ENCODE results near the gene POLR2M. TPM values are rescaled to one million over a fixed set of nuclear protein-coding genes. Genes with fewer than 3 reads are reported as not detected.

Gene POLR2M
- total RNA-seq: 53.6 TPM
- long read RNA-seq, full-length matches to known transcripts: 96 of 113 reads
- long read RNA-seq, partial matches to known transcripts: 11 of 113 reads
- long read RNA-seq, other reads (novel, unspliced or antisense): 6 of 113 reads

DNA sequence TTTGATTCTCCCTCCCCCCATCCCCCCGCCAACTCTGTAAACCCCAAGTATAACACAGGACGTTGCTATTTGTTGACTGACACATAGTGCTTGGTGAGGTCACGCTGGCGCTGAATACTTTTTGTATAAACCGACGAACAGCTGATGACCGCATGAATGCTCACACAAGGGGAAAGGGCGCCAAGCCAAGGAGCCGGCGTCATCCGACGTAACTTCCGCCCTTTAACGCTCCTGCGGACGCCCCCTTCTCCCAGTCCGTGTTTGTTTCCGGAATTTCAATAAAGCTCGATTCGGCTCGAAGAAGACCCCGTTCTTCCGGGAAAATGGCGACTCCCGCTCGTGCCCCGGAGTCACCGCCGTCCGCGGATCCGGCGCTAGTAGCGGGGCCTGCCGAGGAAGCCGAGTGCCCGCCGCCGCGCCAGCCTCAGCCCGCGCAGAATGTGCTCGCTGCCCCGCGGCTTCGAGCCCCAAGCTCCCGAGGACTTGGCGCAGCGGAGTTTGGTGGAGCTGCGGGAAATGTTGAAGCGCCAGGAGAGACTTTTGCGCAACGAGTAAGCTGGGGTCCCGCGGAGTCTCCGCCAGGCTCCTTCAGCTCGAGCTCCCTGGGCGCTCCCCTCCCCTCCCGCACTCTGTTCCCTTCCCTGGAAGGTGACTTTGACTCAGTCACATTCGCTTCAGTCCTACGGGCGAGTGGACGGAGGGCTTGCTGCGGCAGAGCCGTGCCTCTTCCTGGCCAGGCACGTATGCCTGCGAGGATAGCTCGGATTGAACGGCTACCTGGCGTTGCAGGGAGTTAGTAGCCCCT lies at the start of gene POLR2M:
Gene POLR2M, plus strand, starts transcription at position 310 of the 805 bp plus-strand sequence. Its CDS starts 129 bp downstream, at position 439.
- TF ChIP-seq, protein P1, sequence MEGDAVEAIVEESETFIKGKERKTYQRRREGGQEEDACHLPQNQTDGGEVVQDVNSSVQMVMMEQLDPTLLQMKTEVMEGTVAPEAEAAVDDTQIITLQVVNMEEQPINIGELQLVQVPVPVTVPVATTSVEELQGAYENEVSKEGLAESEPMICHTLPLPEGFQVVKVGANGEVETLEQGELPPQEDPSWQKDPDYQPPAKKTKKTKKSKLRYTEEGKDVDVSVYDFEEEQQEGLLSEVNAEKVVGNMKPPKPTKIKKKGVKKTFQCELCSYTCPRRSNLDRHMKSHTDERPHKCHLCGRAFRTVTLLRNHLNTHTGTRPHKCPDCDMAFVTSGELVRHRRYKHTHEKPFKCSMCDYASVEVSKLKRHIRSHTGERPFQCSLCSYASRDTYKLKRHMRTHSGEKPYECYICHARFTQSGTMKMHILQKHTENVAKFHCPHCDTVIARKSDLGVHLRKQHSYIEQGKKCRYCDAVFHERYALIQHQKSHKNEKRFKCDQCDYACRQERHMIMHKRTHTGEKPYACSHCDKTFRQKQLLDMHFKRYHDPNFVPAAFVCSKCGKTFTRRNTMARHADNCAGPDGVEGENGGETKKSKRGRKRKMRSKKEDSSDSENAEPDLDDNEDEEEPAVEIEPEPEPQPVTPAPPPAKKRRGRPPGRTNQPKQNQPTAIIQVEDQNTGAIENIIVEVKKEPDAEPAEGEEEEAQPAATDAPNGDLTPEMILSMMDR (IDR thresholded peaks at IDR 0.05; ENCODE audit: borderline replicate concordance): no peak
- peak within 1 kb of the TSS; percentile 98 for H3K27ac ChIP-seq (replicated peaks)
- H3K4me1 ChIP-seq: peaks cover 54% of the 10 kb centered on the region
- peak; percentile 95 for DNase-seq
- intact Hi-C loops (cut with micrococcal nuclease): no loop called here
- H3K27me3 ChIP-seq (ENCODE audit: low read depth): no peaks in the 10 kb centered on the region
- no peaks in the 10 kb centered on the region for H3K9me3 ChIP-seq (replicated peaks)
- peak within 1 kb of the TSS; percentile 93 for H3K4me3 ChIP-seq
- H3K36me3 ChIP-seq: peaks cover 26% of the 10 kb centered on the region

DNA sequence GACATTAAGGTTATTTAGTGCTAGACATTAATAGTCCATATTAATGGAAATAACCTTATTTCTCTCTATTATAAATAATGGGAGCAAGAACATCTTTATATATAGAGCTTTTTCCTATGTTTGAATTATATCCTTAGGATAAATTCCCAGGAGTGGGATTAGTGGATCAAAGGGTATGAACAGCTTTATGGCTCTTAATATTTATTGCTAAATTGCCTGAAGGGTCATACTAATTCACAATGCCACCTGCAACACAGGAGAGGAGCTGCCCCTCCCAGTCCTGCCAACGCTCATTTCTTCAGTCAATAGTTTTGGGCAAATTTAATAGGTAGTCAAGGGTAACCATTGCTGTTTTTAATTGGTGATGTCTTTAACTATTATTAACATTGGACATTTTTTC lies 48.9 kb upstream of the POLR2M start:
- H3K4me3 ChIP-seq: no peak overlapping the region
- H3K27ac ChIP-seq (replicated peaks): no peak overlapping the region
- TF ChIP-seq, protein P1 (IDR thresholded peaks at IDR 0.05; ENCODE audit: borderline replicate concordance): no peak
- H3K36me3 ChIP-seq: peaks cover 26% of the 10 kb centered on the region
- intact Hi-C loops (cut with micrococcal nuclease): no loop called here
- DNase-seq: no peak
- no peaks in the 10 kb centered on the region for H3K9me3 ChIP-seq (replicated peaks)
- peaks cover 66% of the 10 kb centered on the region for H3K4me1 ChIP-seq
- H3K27me3 ChIP-seq (ENCODE audit: low read depth): no peaks in the 10 kb centered on the region

DNA sequence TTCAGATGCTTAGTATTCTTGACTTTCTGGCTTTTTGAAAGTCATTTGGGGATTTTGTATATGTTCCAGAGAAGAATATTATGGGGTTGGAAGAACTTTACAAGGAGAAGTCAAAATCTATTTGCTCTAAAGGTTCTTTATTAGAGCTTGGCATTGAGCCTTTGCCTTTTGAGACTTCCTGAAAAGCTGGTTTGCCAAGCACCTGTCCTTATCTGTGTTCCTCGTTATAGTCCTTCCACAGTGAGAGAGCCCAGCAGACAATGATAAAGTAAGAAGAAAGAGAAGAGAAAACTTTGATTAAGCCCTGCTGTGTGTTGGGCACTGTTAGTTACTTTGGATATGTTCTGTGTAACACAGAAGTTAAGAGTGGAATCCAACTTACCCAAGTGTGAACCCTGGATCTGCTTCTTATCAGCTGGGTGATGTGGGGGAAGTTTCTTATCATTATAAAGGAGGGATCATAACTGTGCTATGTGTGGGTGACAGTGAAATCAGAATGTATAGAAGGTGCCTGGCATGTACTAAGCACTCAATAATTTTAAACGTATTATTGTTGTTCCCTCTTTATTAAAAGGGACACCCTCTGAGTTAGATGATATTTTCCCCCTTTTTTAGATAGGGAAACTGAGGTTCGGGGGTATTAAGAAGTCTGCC lies 44.3 kb upstream of the POLR2M start:
- Histone ChIP-seq H3K4me1 (peaks cover 46% of the 10 kb centered on the region), H3K27me3 (ENCODE audit: low read depth) (no peaks in the 10 kb centered on the region), H3K4me3 (no peak overlapping the region), H3K36me3 (peaks cover 36% of the 10 kb centered on the region), H3K27ac (replicated peaks) (peak overlapping the region; percentile 34), H3K9me3 (replicated peaks) (no peaks in the 10 kb centered on the region)
- TF ChIP-seq, protein P1 (IDR thresholded peaks at IDR 0.05; ENCODE audit: borderline replicate concordance): no peak
- intact Hi-C loops (cut with micrococcal nuclease): loop anchor here (10.0 kb wide), 1 partner anchor 73 kb away; no protein-coding TSS in a partner anchor
- DNase-seq: no peak

DNA sequence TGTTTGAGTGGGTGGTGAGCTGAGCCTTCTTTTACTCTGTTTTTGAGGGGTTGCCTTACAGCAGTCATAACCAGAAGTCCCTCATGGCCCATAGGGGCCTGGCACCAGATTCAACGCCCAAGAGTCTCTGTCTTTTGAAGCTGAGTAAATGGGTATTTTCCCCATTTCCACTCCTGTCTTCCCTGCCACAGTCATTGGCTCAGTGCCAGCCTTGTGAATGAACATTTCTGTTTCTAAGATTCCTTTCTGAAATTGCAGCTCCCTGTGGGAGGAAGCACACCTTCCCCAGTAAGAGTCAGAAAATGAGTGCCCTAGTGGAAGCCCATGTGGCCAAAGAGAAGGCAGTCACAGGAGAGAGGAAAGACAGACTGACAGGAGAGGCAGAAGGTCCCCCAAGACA lies 43.7 kb upstream of the POLR2M start:
- Histone ChIP-seq H3K27me3 (ENCODE audit: low read depth) (no peaks in the 10 kb centered on the region), H3K27ac (replicated peaks) (peak overlapping the region; percentile 34), H3K4me1 (peaks cover 52% of the 10 kb centered on the region), H3K4me3 (no peak overlapping the region), H3K36me3 (peaks cover 36% of the 10 kb centered on the region), H3K9me3 (replicated peaks) (no peaks in the 10 kb centered on the region)
- DNase-seq: no peak
- TF ChIP-seq, protein P1 (IDR thresholded peaks at IDR 0.05; ENCODE audit: borderline replicate concordance): no peak
- intact Hi-C loops (cut with micrococcal nuclease): loop anchor here (10.0 kb wide), 1 partner anchor 72 kb away; no protein-coding TSS in a partner anchor

DNA sequence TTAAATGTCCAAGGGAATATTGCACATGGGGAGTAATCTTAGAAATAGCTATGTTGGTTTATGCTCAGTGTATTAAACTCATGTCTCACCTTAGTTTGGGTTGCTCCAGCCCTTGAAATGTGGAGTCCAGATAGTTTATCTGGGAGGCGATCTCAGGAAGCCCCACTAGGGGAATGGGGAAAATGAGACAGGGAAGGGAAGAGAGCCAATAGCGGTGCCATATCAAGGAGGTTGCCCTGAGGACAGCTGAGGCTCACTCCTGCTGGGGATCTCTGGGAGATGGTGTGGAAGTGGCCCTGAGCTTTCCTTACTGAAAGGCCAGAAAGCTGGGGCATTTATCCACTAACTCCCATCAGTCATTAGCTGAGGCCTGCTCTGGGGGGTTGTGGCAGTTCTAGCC lies 43.3 kb upstream of the POLR2M start:
- intact Hi-C loops (cut with micrococcal nuclease): loop anchor here (10.0 kb wide), 1 partner anchor 72 kb away; no protein-coding TSS in a partner anchor
- Histone ChIP-seq H3K27me3 (ENCODE audit: low read depth) (no peaks in the 10 kb centered on the region), H3K4me1 (peaks cover 57% of the 10 kb centered on the region), H3K9me3 (replicated peaks) (no peaks in the 10 kb centered on the region), H3K27ac (replicated peaks) (peak overlapping the region; percentile 34), H3K36me3 (peaks cover 36% of the 10 kb centered on the region), H3K4me3 (no peak overlapping the region)
- DNase-seq: no peak
- TF ChIP-seq, protein P1 (IDR thresholded peaks at IDR 0.05; ENCODE audit: borderline replicate concordance): no peak

All from left ventricle myocardium inferior (tissue), 1 donor.